ENCODE data around the gene NOTUM.

DNA sequence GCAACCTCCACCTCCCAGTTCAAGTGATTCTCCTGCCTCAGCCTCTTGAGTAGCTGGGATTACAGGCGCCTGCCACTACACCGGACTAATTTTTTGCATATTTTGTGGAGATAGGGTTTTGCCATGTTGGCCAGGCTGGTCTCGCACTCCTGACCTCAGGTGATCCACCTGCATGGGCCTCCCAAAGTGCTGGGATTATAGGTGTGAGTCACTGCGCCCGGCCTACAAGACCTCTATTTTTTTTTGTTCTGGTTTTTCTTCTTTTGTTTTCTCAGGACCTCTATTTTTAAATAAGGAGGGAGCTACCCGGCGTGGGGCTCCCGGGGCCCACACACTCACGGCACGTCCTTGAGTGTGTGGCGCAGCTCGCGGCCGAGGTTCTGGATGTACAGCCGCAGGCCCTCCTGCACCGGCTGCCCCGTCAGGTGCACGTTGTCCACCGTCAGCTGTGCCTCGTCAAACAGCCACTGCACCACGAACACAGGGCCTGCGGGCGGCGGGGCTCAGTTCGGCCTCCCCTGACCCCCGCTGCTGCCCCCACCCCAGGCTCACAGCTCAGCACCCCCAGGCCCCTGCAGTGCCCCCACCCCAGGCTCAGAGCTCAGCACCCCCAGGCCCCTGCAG is 5.8 kb downstream of the NOTUM start:
- TF ChIP-seq CTCF (conservative IDR thresholded peaks at IDR 0.05; ENCODE audit: low read depth, low read length) (no peak), EZH2 (IDR thresholded peaks at IDR 0.05; ENCODE audit: borderline replicate concordance, low read depth, low read length, poor library complexity, severe bottlenecking) (no peak)

Data from A673 (cell line).